Fibroblast of skin of left biceps (primary cell): ENCODE data around the gene DLG5.

Source experiments
- DNase-seq, 2 experiments: peaks; one replicate each; pipeline ENCODE4 v3.0.0-alpha.2; 2013; ENCODE audit warnings: low read depth in 2 of 2

DLG5 gene

GRCh38 chr10:77892761-77893160 is 33.8 kb downstream of the DLG5 start:
- no peak for DNase-seq

GRCh38 chr10:77892021-77892739 is 34.4 kb downstream of the DLG5 start:
- no peak for DNase-seq

- DNase-seq, result no peak
Observed at GRCh38 chr10:77890097-77890496, 36.5 kb downstream of the DLG5 start.

- no peak for DNase-seq
Observed at GRCh38 chr10:77889277-77889903, 37.2 kb downstream of the DLG5 start.

GRCh38 chr10:77888356-77888703 is 38.2 kb downstream of the DLG5 start:
- no peak for DNase-seq

- DNase-seq, result no peak
Observed at GRCh38 chr10:77887631-77888355, 38.8 kb downstream of the DLG5 start.

GRCh38 chr10:77886795-77887355 is 39.7 kb downstream of the DLG5 start:
- no peak for DNase-seq

GRCh38 chr10:77884181-77884580 is 42.4 kb downstream of the DLG5 start:
- no peak for DNase-seq

GRCh38 chr10:77881636-77882035 is 44.9 kb downstream of the DLG5 start:
- DNase-seq, result no peak

- DNase-seq, result no peak
Observed at GRCh38 chr10:77881222-77881621, 45.3 kb downstream of the DLG5 start.

- no peak for DNase-seq
Observed at GRCh38 chr10:77879710-77880109, 46.8 kb downstream of the DLG5 start.

GRCh38 chr10:77879065-77879464 is 47.5 kb downstream of the DLG5 start:
- DNase-seq, result no peak

- DNase-seq, result no peak
Observed at GRCh38 chr10:77877441-77878344, 48.9 kb downstream of the DLG5 start.

- DNase-seq, result no peak
Observed at GRCh38 chr10:77875730-77876129, 50.8 kb downstream of the DLG5 start.

- no peak for DNase-seq
Observed at GRCh38 chr10:77874872-77875271, 51.7 kb downstream of the DLG5 start.

- no peak for DNase-seq
Observed at GRCh38 chr10:77873536-77874380, 52.8 kb downstream of the DLG5 start.

- DNase-seq, result no peak
Observed at GRCh38 chr10:77872947-77873535, 53.5 kb downstream of the DLG5 start.

GRCh38 chr10:77872151-77872946 is 54.2 kb downstream of the DLG5 start:
- no peak for DNase-seq

- no peak for DNase-seq
Observed at GRCh38 chr10:77869626-77870420, 56.7 kb downstream of the DLG5 start.
